ENCODE measurements around the gene DAB1. TPM values are rescaled to one million over a fixed set of nuclear protein-coding genes. Genes with fewer than 3 reads are reported as not detected.

DAB1 gene
- total RNA-seq, 1 donor from 2014 or later: 0.25 TPM

- DNase-seq (ENCODE audit: low read depth): no peak
- Histone ChIP-seq H3K36me3 (ENCODE audit: control insufficient read depth, insufficient read depth, low read length) (no peaks in the 10 kb centered on the region), H3K27me3 (ENCODE audit: control insufficient read depth, insufficient read depth, low read length) (no peaks in the 10 kb centered on the region), H3K4me3 (ENCODE audit: low read depth, low read length) (no peak overlapping the region)
- TF ChIP-seq CTCF (IDR thresholded peaks at IDR 0.05; ENCODE audit: insufficient read depth, low read length, poor library complexity, severe bottlenecking): no peak
These were observed 358.4 kb downstream of the DAB1 start for GRCh38 chr1:57065442-57065841.

- Histone ChIP-seq H3K36me3 (ENCODE audit: control insufficient read depth, insufficient read depth, low read length) (no peaks in the 10 kb centered on the region), H3K27me3 (ENCODE audit: control insufficient read depth, insufficient read depth, low read length) (no peaks in the 10 kb centered on the region), H3K4me3 (ENCODE audit: low read depth, low read length) (no peak overlapping the region)
- TF ChIP-seq CTCF (IDR thresholded peaks at IDR 0.05; ENCODE audit: insufficient read depth, low read length, poor library complexity, severe bottlenecking): no peak
- DNase-seq (ENCODE audit: low read depth): no peak
These were observed 359.3 kb downstream of the DAB1 start for GRCh38 chr1:57064379-57065140.

- DNase-seq (ENCODE audit: low read depth): no peak
- no peak for TF ChIP-seq CTCF (IDR thresholded peaks at IDR 0.05; ENCODE audit: insufficient read depth, low read length, poor library complexity, severe bottlenecking)
- H3K27me3 ChIP-seq (ENCODE audit: control insufficient read depth, insufficient read depth, low read length): no peaks in the 10 kb centered on the region
- H3K4me3 ChIP-seq (ENCODE audit: low read depth, low read length): no peak overlapping the region
- H3K36me3 ChIP-seq (ENCODE audit: control insufficient read depth, insufficient read depth, low read length): no peaks in the 10 kb centered on the region
These were observed 360.3 kb downstream of the DAB1 start for GRCh38 chr1:57063406-57064125.

- no peak for DNase-seq (ENCODE audit: low read depth)
- no peaks in the 10 kb centered on the region for H3K27me3 ChIP-seq (ENCODE audit: control insufficient read depth, insufficient read depth, low read length)
- no peaks in the 10 kb centered on the region for H3K36me3 ChIP-seq (ENCODE audit: control insufficient read depth, insufficient read depth, low read length)
- TF ChIP-seq CTCF (IDR thresholded peaks at IDR 0.05; ENCODE audit: insufficient read depth, low read length, poor library complexity, severe bottlenecking): no peak
- no peak overlapping the region for H3K4me3 ChIP-seq (ENCODE audit: low read depth, low read length)
These were observed 362.5 kb downstream of the DAB1 start for GRCh38 chr1:57061369-57061768.

- DNase-seq (ENCODE audit: low read depth): no peak
- no peaks in the 10 kb centered on the region for H3K27me3 ChIP-seq (ENCODE audit: control insufficient read depth, insufficient read depth, low read length)
- H3K36me3 ChIP-seq (ENCODE audit: control insufficient read depth, insufficient read depth, low read length): no peaks in the 10 kb centered on the region
- H3K4me3 ChIP-seq (ENCODE audit: low read depth, low read length): no peak overlapping the region
- TF ChIP-seq CTCF (IDR thresholded peaks at IDR 0.05; ENCODE audit: insufficient read depth, low read length, poor library complexity, severe bottlenecking): no peak
These were observed 363.4 kb downstream of the DAB1 start for GRCh38 chr1:57060451-57060850.

All from kidney epithelial cell (primary cell).